ENCODE results near the gene GPR68.

GRCh38 chr14:91267965-91268437 is 23.5 kb upstream of the GPR68 start:
- TF ChIP-seq CTCF (IDR thresholded peaks at IDR 0.05) (no peak), POLR2A (IDR thresholded peaks at IDR 0.05) (no peak)
